Mesothelial cell of epicardium (in vitro differentiated cells): ENCODE results near the gene CLIC5. TPM values are rescaled to one million over a fixed set of nuclear protein-coding genes. Genes with fewer than 3 reads are reported as not detected.

Experiments used
- DNase-seq, 2 experiments: peaks; one replicate each; pipeline ENCODE4 v3.0.0; 2021; ENCODE audit warnings: low spot score in 2 of 2; ENCODE audit not compliant: unreplicated experiment in 2 of 2
- H3K27ac Mint-ChIP-seq: 2 replicates; pipeline ENCODE4 v1.8.0; 2021; ENCODE audit warnings: mixed read lengths
- H3K27me3 Mint-ChIP-seq: 2 replicates; pipeline ENCODE4 v1.8.0; 2021; ENCODE audit warnings: low read depth, mixed read lengths
- H3K36me3 Mint-ChIP-seq: 2 replicates; pipeline ENCODE4 v1.8.0; 2021; ENCODE audit warnings: mixed read lengths
- H3K4me1 Mint-ChIP-seq: 2 replicates; pipeline ENCODE4 v1.8.0; 2021; ENCODE audit warnings: mixed read lengths
- H3K4me3 Mint-ChIP-seq: 2 replicates; pipeline ENCODE4 v1.8.0; 2021; ENCODE audit warnings: mild to moderate bottlenecking, moderate library complexity, mixed read lengths
- H3K9me3 Mint-ChIP-seq: 2 replicates; pipeline ENCODE4 v1.8.0; 2021; ENCODE audit warnings: mixed read lengths
- total RNA-seq: library from RNA; stranded (reverse); gene quantifications from 3 replicates; pipeline ENCODE4 v1.2.1, GENCODE V29; 2021
- TF ChIP-seq, protein P1 (sequence below): fragments of 200-600 bp; sonication (generic); IDR thresholded peaks from one replicate; pipeline ENCODE4 v1.5.0; 2021; ENCODE audit warnings: antibody characterized with exemption; ENCODE audit not compliant: unreplicated experiment

CLIC5 gene
- total RNA-seq, 1 donor from 2014 or later, result 1.8 TPM

DNA sequence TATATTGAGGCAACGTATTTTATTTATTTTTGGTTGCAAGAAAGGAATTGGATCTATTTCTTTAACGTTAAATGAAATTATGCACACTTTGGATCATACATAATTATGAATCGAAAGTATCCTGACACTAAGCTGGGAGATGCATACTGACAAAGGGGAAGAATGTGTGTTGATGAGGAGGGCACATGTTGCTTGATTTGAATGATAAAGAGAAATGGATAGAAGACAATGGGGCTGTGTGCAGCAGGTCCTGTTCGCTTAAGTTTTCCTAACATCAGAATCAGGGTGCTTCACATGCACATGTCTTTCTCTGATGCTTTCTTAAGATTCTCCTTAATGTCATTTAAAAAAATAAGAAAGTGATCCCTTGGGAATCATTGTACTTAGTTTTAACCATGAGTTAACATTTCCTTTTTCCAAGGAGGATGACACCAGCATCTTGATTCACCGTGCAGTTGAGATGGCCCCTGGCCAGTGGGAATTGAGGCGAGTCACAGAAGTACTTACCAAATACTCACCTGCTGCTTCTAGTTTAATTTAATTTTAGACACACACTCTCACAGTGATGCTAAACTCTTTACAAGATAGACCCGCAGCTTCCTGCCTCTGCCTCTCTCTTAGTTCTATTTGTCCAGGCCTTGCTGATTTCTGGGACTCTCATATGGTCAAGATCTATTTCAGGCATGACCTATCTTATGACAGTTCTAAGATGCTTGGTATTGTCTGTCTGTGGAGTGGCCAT, 116.5 kb downstream of the CLIC5 start:
- TF ChIP-seq, protein P1, sequence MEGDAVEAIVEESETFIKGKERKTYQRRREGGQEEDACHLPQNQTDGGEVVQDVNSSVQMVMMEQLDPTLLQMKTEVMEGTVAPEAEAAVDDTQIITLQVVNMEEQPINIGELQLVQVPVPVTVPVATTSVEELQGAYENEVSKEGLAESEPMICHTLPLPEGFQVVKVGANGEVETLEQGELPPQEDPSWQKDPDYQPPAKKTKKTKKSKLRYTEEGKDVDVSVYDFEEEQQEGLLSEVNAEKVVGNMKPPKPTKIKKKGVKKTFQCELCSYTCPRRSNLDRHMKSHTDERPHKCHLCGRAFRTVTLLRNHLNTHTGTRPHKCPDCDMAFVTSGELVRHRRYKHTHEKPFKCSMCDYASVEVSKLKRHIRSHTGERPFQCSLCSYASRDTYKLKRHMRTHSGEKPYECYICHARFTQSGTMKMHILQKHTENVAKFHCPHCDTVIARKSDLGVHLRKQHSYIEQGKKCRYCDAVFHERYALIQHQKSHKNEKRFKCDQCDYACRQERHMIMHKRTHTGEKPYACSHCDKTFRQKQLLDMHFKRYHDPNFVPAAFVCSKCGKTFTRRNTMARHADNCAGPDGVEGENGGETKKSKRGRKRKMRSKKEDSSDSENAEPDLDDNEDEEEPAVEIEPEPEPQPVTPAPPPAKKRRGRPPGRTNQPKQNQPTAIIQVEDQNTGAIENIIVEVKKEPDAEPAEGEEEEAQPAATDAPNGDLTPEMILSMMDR, result no peak
- DNase-seq, result no peak
- no peaks in the 10 kb centered on the region for H3K27me3 Mint-ChIP-seq
- H3K4me3 Mint-ChIP-seq, result no peak overlapping the region
- H3K4me1 Mint-ChIP-seq, result peaks cover 6% of the 10 kb centered on the region
- no peaks in the 10 kb centered on the region for H3K36me3 Mint-ChIP-seq
- no peak overlapping the region for H3K27ac Mint-ChIP-seq
- H3K9me3 Mint-ChIP-seq, result no peaks in the 10 kb centered on the region

DNA sequence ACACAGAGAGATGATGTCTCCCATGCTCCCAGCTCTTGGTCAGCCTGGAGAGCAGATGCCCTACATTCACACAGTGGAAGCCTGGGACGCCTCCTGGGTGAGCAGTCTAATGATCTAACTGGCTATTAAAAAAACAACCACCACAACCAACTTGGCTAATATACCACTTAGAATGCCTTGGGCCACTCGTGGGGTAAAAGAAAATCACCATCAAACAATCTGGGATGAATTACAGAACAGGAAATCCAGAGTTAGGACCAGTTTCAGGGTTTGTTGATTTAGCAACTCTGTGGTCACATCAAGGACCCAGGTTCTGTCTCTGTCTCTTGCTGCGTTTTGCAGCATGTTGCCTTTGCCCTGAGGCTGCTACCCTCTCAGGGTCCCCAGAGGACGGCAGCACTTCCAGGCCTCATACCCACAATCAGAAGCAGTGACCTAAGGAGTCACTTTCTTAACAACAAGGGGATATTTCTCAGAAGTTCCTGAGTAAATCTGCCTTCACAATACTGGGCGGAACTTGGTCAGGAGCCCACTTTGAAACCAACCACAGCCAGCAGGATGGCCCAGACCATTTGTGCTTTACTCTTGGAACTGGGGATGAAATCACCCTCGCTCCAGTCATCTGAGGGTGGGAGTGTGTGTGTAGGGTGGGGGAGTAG, 118.7 kb downstream of the CLIC5 start:
- Mint-ChIP-seq H3K36me3 (no peaks in the 10 kb centered on the region), H3K27ac (no peak overlapping the region), H3K4me1 (peaks cover 6% of the 10 kb centered on the region), H3K27me3 (no peaks in the 10 kb centered on the region), H3K4me3 (no peak overlapping the region), H3K9me3 (peaks cover 6% of the 10 kb centered on the region)
- TF ChIP-seq, protein P1, result no peak
- no peak for DNase-seq

DNA sequence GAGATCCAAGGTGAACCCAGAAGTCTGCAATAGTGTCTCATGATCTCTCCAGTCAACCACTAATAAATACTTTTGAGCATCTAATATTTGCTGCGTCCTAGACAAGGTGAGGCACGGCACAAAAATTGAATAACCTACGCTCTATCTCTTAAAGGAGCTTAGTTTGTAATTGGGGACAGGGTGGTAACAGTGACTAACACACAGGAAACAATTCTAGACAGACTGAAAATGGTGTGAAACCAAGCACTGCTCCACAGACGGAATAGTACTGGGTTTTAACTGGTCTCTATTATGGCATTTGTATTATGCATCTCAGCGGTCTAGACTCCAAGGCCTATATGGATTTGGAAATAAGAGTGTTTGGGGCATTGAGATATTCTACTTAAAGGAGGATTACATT, 120.1 kb downstream of the CLIC5 start:
- H3K4me3 Mint-ChIP-seq, result no peak overlapping the region
- peaks cover under 1% of the 10 kb centered on the region for H3K4me1 Mint-ChIP-seq
- DNase-seq, result no peak
- H3K9me3 Mint-ChIP-seq, result peaks cover 6% of the 10 kb centered on the region
- no peaks in the 10 kb centered on the region for H3K36me3 Mint-ChIP-seq
- H3K27me3 Mint-ChIP-seq, result no peaks in the 10 kb centered on the region
- no peak overlapping the region for H3K27ac Mint-ChIP-seq
- TF ChIP-seq, protein P1, result no peak

DNA sequence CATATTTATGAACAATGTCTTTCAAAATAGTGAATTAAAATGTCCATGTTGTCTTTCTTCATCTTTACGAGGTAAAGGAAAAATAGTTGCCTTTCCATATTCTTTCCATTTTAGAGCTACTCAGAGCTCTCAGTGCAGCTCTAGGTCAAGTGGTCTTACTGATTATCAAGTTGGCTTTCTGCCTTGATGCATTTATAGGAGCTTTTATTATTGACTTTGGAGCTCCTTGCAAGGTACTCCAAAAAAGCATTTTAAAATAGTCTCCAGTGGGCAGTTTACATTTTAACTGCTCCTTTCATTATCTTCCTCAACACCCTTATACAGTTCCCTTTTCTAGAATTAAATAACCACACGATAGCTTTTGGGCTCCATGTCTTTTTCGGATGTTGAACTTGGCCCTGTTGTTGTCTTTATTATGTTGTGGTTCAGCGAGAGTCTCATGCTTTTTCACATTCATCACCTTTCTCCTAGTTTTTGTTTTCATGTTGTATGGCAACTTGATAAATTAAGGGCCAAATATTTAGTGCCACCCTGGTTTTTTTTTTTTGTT, 122.9 kb downstream of the CLIC5 start:
- no peak overlapping the region for H3K27ac Mint-ChIP-seq

DNA sequence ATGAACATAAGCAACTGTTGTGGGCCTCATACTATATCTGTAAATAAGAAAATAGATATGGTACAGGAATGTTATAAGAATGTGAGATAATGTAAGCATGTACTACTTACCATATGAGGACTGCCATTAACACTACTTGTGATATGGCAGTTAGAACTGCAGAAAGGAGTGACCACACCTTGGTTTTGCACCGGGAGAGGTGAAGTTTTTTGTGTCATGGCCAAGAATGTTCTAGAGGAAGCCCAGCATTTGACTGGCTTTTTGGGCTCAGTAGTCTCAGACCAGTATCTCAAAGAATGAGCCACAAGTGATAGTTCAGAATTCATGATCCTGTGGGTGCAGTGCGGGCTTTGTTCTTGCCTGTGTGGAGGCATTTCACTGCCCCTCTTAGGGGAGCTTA, 123.5 kb downstream of the CLIC5 start:
- no peaks in the 10 kb centered on the region for H3K4me1 Mint-ChIP-seq
- H3K4me3 Mint-ChIP-seq, result no peak overlapping the region
- H3K27ac Mint-ChIP-seq, result no peak overlapping the region
- TF ChIP-seq, protein P1, result no peak
- no peaks in the 10 kb centered on the region for H3K36me3 Mint-ChIP-seq
- peaks cover 6% of the 10 kb centered on the region for H3K9me3 Mint-ChIP-seq
- peaks cover 3% of the 10 kb centered on the region for H3K27me3 Mint-ChIP-seq
- no peak for DNase-seq

More for the DNA sequence above, 122.9 kb downstream of the CLIC5 start:
- TF ChIP-seq, protein P1, result no peak
- H3K9me3 Mint-ChIP-seq, result peaks cover 6% of the 10 kb centered on the region
- DNase-seq, result no peak
- H3K36me3 Mint-ChIP-seq, result no peaks in the 10 kb centered on the region
- H3K4me3 Mint-ChIP-seq, result no peak overlapping the region
- H3K4me1 Mint-ChIP-seq, result no peaks in the 10 kb centered on the region
- H3K27me3 Mint-ChIP-seq, result peaks cover under 1% of the 10 kb centered on the region
